GM19467 (cell line): ENCODE results near the gene TSC22D1.
"Not testable (repeated sequence)": the region's sequence is repeated elsewhere in the genome, so short reads cannot be mapped to it uniquely, and the experiment has no call there.

Experiments used
- ATAC-seq: cut with Tn5 transposase; IDR thresholded peaks from one replicate; pipeline ENCODE4 v1.9.1; 2021; ENCODE audit warnings: mild to moderate bottlenecking, moderate library complexity; ENCODE audit not compliant: unreplicated experiment

The TSC22D1 gene

DNA sequence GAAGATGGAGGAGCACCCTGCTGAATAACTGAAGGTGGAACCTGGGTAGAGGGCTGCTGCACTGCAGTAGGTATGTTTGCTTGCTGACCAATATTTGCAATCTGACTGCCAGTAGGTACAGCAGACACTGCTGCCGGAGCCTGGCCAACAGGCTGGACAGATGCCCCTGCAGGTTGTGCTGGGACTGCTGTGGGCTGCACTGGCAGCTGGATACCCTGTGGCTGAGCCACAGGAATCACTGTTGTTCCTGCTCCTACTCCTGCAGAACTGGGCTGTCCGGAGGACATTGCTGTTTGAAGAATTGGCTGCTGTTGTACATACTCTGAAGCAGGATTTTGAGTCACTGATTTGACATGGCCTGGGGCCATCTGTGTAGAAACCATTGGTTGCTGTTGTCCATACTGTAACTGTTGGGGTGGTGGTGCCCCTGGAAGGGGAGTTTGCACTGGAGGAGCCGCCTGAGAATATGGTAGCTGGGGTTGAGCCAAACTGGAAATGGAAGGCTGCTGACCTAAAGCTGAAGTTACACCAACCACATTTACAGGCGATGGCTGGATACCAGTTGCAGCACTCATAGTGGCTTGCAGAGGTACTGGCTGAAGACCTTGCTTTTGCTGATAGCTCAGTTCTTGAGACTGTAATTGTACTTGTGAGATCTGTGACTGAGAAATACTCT, 2.2 kb downstream of the TSC22D1 start:
- no peak for ATAC-seq

DNA sequence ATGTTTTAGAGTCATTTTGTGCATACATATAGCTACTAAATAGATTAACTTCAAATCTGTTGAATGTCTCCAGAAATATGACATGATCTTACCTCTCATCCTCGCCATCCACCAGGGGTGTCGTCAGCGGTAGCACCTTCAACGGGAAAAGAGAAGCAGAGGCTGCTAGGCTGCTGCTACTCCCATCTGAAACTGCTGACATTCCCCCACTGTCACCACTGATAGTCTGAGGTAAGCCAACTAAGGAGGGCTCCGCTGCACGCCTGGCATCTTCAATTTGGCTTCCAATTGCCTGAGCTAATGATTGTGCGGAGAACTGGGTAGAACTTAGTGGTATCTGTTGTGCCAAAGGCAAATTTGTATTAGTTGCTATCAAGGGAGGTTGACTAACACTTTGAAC, 3.1 kb downstream of the TSC22D1 start:
- ATAC-seq, result no peak

DNA sequence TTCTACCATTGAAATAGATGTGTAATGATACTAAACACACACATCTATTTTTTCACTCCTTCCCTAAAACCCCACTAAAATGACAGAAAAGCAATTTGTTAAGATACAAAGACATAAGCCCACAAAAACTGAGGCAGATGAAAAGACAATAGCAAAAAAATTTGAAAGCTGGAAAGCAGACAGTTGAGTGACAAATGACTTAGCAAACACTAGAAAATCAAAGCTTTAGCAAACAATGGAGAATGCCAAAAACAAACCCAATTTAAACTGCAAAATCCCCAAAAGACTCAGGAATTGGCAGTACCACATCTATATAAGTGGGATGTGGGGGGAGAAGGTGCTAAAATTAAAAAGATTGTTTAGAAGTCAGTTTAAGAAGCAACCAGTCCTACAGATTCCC, 9.5 kb downstream of the TSC22D1 start:
- ATAC-seq, result no peak

DNA sequence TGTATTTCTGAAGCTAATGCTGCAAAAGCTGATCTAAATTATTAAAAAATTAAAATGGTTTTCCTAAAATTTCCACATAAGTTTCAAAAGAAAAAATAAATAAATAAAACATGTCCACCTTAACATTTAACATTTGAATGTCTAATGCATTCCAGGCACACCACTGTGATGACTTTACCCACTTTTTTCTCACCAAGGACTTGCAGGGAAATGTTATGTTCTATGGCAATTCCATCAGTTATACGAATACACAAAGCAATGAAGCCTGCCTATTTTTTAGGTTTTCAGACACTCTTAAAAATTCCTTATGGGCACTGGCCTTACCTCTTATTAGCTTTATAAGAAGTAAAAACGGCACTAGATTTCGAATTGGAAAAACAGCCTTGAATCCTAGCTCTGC, 10.2 kb downstream of the TSC22D1 start:
- ATAC-seq, result no peak

DNA sequence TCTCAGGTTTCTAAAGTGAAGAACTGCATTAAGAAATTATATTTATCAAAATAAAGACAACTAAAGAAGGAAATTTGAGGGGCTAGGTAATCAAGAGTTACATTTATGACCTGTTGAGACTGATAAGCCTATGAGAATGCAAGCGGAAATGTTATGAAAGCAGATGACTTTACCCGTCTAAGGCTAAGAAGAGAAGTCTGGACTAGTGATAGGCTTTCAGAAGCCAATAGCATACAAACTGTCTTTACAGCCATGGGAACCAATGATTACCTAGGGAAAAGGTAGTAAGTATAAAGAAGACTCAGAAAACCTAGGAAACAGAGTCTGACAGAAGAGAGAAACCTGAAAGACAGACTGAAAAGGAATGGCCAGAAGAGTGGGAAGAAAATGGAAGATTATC, 11.2 kb downstream of the TSC22D1 start:
- ATAC-seq, result no peak

DNA sequence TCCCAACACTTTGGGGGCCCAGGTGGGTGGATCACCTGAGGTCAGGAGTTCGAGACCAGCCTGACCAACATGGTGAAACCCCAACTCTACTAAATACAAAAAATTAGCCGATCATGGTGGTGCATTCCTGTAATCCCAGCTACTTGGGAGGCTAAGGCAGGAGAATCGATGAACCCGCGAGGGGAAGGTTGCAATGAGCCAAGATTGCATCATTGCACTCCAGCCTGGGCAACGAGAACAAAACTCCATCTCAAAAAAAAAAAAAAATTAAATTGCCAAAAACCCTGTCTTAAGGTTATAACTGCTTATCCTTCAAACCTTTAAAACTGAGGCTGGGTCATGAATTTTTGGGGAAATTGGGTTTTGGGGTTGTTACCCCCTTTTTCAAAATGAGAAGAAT, 13.3 kb downstream of the TSC22D1 start:
- ATAC-seq, result not testable (repeated sequence)

DNA sequence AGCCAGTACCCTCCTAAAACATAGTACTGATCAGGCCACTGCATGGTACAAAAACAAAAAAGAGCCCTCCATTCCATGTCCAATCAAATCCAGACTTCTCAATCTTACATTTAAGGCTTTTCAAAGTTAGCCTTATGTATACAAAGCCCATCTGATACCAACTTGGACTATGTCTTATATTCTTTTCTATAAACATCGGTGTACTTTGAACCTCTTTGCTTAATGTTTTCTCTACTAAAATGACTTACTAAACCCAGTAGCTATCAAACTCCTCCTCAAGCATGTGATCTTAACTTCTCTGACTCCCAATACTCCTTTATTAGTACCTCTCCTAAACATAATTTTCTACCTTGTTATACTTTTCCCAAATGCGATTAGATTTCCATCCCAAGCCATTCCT, 14.8 kb downstream of the TSC22D1 start:
- ATAC-seq, result no peak

DNA sequence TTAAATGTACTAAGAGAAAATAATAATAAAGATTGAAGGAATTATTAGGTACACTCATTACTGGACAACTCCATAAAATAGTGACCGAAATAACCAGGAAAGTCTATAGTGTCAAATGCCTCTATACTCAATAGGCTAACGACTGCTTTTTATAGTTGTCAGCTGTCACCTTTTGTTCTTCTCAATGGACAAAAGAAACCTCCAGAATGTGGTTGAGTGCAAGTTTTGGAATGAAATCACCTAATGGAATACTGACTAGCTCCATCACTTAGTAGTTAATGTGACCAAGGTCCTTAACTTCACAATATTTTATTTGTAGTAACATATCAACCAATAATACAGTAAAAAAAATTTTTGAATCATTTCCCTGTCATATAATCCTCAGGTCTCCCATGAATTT, 18.1 kb downstream of the TSC22D1 start:
- no peak for ATAC-seq

DNA sequence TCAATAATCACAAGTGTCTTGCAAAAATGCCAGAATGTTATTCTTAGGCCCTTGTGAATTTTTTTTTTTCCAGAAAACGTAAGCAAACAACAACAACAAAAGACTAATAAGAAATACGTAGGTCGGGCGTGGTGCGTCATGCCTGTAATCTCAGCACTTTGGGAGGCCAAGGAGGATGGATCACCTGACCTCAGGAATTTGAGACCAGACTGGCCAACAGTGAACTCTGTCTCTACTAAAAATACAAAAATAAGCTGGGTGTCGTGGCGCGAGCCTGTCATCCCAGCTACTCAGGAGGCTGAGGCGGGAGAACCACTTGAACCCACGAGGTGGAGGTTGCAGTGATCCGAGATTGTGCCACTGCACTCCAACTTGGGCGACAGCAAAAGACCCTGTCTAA, 20.9 kb downstream of the TSC22D1 start:
- ATAC-seq, result no peak

DNA sequence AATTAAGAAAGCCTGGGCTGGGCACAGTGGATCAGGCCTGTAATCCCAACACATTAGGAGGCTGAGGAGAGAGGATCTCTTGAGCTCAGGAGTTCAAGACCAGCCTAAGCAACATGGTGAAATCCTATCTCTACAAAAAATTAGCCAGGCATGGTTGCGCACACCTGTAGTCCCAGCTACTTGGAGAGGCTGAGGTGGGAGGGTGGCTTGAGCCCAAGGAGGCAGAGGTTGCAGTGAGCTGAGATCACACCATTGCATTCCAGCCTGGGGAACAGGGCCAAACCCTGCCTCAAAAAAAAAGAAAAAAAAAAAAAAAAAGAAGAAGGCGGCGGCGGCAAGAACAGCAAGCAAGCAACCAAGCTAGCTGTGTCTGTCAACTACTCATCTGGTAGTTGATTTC, 26.7 kb downstream of the TSC22D1 start:
- no peak for ATAC-seq

DNA sequence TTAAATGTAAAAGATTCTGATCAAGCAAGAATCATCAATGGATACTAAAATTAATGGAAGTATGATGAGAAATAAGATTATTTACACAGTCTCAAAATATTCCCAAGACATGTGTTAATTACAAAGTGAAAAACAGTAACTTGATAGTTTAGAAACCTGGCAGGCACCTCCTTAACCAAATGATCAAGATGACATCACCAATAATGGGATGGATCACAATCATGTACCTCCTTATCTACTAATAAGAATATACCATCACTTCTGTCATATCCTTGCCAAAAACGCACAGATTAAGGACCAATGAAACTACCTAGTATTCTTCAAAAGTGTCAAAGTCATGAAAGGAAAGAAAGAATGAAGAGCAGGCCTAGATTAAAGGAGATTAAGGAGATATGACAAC, 30.0 kb downstream of the TSC22D1 start:
- ATAC-seq, result no peak

DNA sequence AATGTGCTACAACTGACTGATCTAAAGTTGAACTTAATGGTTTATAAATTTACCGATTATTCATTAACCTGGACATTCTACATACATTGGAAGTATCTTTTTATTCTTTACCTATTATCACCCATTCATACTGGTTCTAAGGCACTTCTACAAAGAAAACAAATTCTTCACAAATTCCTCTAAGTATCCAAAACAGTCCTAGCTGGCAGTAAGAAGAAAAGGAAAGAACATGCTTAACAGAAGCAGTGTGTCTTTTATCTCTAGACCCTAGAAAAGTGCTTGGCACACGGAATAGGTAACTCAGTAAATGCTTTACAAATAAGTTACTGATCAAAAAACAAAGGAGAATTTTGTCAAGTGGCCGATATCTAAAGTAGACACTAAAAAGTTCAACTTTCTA, 32.8 kb downstream of the TSC22D1 start:
- ATAC-seq, result no peak

DNA sequence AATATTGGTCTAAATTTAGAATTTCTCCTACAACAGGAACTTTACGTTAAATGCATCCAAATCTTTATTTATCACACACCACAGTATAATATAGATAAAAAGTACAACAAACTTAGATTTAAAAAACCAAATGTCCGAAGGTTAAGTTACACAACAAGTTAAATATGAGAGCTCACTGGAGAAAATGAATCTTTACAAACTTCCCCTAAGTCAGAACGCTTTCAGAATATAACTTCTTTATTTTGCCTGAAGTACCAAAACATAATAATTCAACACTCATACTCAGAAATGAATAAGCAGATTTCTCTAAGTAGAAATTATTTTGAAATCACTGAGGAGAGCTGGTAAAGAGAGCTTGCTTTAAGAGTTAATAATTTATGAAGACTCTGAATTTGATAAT, 33.8 kb downstream of the TSC22D1 start:
- no peak for ATAC-seq

DNA sequence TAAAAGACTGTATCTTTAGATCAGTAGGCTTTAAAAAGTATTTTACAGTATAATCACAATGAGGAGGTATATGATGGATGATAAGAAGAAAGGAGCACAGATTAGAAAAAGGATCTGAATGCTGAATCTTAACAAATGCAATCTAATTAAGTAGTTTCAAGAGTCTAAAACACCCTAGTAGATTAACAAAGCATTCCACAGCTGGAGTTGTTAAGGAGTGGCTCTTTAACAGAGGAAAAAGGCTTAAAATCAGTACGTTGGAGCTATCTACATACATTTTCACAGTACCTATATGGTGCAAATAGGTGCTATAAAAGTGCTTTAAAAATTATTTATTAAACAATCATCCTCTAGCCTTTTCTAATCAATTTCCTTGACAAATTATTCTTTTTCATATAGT, 34.5 kb downstream of the TSC22D1 start:
- ATAC-seq, result no peak

DNA sequence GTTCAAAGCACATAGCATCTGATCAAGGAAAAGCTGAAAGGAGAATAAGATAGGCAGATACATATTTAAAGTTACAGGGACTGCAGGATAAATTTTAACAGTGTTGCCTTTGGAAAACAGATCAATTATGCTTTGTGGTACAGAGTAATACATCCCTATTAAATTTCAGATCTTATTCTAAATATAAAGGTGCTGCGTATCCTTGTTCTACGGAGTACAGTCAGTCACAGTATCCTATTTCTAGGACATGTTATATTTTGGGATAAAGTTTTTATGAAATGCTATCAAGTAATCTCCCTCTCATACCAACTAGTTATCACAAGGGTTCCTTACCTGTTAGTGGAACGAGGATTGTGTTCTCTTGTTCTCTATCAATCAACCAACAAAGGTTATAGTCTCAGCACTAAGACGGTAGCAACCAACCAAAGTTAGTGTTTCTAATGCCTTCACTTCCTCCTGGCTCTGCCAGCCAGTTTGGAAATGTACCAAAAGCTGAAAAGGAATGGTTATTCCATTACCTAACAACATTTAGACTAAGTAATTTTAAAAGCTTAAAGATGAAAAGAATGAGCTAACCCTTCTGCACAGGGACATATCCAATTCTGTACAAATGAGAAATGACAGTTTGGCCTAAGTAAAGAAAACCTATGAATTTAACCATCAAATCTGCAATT, 35.2 kb downstream of the TSC22D1 start:
- no peak for ATAC-seq

DNA sequence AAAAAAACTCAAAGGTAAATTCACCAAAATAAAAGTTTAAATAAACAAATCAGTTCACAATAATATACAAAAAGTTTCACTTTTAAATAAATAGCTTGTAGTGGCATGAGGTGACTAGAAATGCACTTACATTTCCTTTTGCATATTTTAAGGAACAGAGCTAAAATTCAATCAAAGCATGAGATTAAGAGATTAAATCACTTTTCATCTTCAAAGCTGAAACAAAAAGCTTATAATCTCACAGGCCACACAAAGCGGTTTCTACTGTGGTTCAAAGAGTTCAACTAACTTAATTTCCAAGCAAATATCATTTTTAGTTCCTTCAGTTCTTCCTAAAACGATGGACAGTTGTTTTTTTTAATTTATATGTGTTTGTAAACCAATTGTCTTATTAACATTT, 38.9 kb downstream of the TSC22D1 start:
- no peak for ATAC-seq

DNA sequence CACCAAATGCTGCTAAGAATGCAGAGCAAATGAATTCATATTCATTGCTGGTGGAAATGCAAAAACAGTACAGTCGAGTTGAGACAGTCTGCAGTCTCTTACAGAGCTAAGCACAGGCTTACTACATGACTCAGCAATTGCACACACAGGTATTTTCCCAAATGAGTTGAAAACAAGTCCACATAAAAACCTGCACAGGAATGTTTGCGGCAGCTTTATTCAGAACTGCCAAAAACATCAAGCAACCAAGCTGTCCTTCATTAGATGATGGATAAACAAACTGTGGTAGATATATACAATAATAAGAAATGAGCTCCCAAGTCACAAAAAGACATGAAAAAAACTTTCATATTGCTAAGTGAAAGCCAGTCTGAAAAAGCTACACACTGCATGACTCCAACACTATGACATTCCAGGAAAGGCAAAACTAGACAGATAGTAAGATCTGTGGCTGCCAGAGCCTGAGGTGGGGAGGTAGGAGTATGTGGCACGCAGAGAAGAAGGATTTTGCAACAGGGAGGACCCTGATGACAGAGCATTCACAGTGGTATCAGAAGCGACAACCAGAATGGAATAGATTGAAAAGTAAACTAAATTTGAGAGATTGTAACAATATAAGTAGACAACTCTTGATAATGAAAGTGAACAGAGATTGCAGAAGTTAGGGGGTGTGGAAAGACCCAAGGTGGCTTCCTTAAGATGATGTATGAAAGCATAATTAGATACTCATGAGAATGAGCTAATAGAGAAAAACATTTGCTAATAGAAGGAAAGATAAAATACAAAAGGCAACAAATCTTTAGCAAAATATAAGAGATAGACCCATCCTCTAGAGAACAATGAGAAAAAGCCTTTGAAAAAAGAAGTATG, 52.7 kb downstream of the TSC22D1 start:
- ATAC-seq, result no peak

DNA sequence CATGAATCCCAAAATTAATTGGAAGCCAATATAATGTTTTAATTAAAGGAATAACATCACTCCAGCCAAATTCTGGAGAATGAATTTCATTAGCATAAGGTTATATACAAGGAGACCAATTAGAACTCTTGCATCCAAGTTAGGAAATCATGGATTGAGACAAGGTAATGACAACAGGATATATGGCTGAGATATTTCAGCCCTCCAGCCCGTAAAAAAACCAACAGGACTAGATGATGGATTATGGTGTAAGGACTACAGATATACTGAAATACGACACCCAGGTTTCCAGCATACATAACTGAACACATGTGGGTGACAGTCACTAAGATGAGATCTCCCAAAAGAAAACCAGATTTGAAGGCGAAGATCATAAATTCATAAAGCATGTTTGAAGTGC, 56.5 kb downstream of the TSC22D1 start:
- ATAC-seq, result no peak

DNA sequence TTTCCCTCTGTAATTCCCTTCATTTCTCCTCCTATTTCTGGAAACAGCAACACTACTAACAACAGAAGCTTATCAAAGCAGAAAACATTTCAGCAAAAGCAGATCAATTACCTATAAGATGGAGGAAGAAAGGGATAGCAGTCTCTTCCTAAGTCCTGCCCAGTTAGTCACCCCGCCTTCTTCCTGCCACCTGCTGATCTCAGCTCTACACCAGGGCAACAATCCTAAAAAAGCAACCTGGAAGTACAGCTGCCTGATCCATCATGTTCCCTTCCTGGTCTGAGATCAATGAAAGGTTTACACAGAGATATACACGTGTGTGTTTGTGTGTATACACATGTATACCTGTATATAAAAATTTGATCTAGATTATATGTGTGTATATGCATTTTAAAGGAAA, 59.4 kb downstream of the TSC22D1 start:
- ATAC-seq, result no peak

DNA sequence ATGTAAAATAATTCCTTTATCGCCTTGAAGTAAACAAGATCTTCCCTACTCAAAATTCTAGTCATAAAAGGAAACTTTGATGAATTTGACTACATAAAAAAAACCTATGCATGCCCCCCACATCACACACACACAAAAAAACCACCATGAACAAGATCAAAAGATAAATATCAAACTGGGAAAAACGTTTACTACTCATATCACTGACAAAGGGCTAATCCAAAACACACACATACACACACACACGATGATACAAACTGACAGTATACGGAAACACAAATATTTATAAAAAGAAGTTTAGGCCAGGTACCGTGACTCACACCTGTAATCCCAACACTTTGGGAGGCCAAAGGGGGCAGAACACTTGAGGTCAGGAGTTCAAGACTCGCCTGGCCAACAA, 61.9 kb downstream of the TSC22D1 start:
- ATAC-seq, result no peak

DNA sequence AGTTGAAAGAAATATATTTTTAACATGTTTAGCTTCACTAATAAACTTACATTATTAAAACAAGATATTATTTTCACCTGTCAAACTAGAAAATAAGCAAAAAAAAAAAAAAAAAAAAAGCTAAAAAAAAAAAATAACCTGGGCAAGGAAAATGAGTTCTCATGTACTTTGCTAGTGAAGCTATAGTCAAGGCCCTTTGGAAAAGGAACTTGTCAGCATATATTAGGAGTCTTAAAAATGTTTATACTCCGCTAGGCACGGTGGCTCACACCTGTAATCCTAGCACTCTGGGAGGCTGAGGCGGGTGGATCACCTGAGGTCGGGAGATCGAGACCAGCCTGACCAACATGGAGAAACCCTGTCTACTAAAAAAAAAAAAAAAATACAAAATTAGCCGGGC, 66.3 kb downstream of the TSC22D1 start:
- not testable (repeated sequence) for ATAC-seq

DNA sequence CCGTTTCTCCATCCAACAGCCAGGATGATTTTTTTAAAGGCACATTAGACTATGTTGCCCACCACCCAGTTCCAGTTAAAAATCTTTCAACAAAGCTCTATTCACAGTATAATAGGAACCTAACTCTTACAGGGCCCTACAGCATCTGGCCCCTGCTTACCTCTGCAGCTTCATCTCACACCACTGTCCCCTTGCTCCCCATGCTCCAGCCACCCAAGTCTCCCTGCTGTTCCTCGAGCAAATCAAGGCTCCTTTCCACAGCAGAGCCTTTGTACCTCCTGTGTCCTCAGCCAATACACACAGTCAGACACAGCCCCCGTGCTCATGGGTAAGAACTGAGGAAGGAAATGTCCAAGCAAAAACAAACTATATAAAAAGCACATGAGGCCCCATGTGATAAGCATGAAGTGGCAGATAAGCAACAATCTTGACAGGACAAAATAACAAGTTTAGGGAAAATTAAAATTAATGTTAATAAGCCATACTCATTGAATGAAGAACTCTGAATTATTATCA, 67.5 kb downstream of the TSC22D1 start:
- no peak for ATAC-seq
